Transverse colon (tissue), 4 donors: Measurements from ENCODE around the gene MSLN.

Experiments used
- CTCF ChIP-seq, 5 experiments: fragments of 200-600 bp in 3 of 5; fragments of 450-650 bp in 2 of 5; sonication (generic) in 3 of 5; IDR thresholded peaks; 1 replicate in 2 of 5; 2 replicates in 3 of 5; pipeline ENCODE4 v1.5.1; 2016 to 2017; ENCODE audit warnings: antibody characterized with exemption in 5 of 5, inconsistent platforms in 3 of 5, mild to moderate bottlenecking in 2 of 5, moderate library complexity in 1 of 5
- EP300 ChIP-seq: sonication (generic); formaldehyde crosslinking; IDR thresholded peaks from one replicate; pipeline ENCODE4 v1.6.1; 2017; ENCODE audit warnings: antibody characterized with exemption, low read depth
- POLR2A ChIP-seq: fragments of 450-650 bp; IDR thresholded peaks from one replicate; pipeline ENCODE4 v1.6.1; 2016; ENCODE audit warnings: antibody characterized with exemption, mild to moderate bottlenecking, moderate library complexity
- POLR2AphosphoS5 ChIP-seq, 3 donors: sonication (generic); formaldehyde crosslinking; IDR thresholded peaks; one replicate each; pipeline ENCODE4 v1.6.1; 2016; ENCODE audit warnings: antibody characterized with exemption in 3 of 3

- TF ChIP-seq CTCF (IDR thresholded peaks at IDR 0.05) (no peak), EP300 (no peak), POLR2A (no peak), POLR2AphosphoS5 (IDR thresholded peaks at IDR 0.05) (no peak)
Observed at GRCh38 chr16:743794-744500, 16.6 kb upstream of the MSLN start.
